Endothelial cell of umbilical vein (primary cell): ENCODE results near the gene NLRP8. TPM values are rescaled to one million over a fixed set of nuclear protein-coding genes. Genes with fewer than 3 reads are reported as not detected.
"Not testable (repeated sequence)": the region's sequence is repeated elsewhere in the genome, so short reads cannot be mapped to it uniquely, and the experiment has no call there.

ENCODE experiments used
- BruUV-seq: library from RNA; stranded (reverse); fragments of 400-500 nt; replicated peaks from 2 replicates; lab custom pipeline; 2021; lab: Mats Ljungman, UMichigan
- CTCF ChIA-PET: fragments of 300-600, 350-600 bp; sonication (Branson Sonifier 250); formaldehyde crosslinking; loops from one replicate; lab custom pipeline; 2021; ENCODE audit warnings: antibody characterized with exemption, inconsistent platforms; lab: Charles Lee
- POLR2A ChIA-PET: fragments of 300-600, 350-600 bp; sonication (Branson Sonifier 250); formaldehyde crosslinking; loops from one replicate; lab custom pipeline; 2021; ENCODE audit warnings: antibody characterized with exemption, inconsistent platforms; lab: Charles Lee
- DNase-seq: peaks from one replicate; pipeline ENCODE4 v3.0.0-alpha.2; 2011; ENCODE audit warnings: low read depth, low spot score
- FAIRE-seq: peaks from 2 replicates; lab custom pipeline; 2011; peaks lifted over from hg19 to GRCh38; lab: Jason Lieb, UNC
- H2AFZ ChIP-seq: 2 replicates; pipeline ENCODE4 v1.6.0; 2012; ENCODE audit warnings: low read depth, low read length, control low read depth, inconsistent platforms
- H3K27ac ChIP-seq: 2 replicates; pipeline ENCODE4 v1.5.1; 2011; ENCODE audit warnings: low read depth, mild to moderate bottlenecking, control low read depth, low read length, moderate library complexity; ENCODE audit not compliant: insufficient read depth
- H3K27me3 ChIP-seq, 2 experiments: 2 replicates each; pipeline versions ENCODE4 v1.6.0 to v1.6.1; 2011; ENCODE audit warnings: low read length in 2 of 2, mixed read lengths in 1 of 2; ENCODE audit not compliant: control insufficient read depth in 2 of 2, insufficient read depth in 2 of 2
- H3K36me3 ChIP-seq, 2 experiments: 2 replicates in 1 of 2; 3 replicates in 1 of 2; pipeline ENCODE4 v1.5.1; 2011; ENCODE audit warnings: low read length in 2 of 2, mild to moderate bottlenecking in 1 of 2, moderate library complexity in 1 of 2; ENCODE audit not compliant: control insufficient read depth in 2 of 2, insufficient read depth in 2 of 2; ENCODE audit errors: extremely low read depth in 1 of 2
- H3K4me1 ChIP-seq: 3 replicates; pipeline ENCODE4 v1.5.1; 2011; ENCODE audit warnings: mild to moderate bottlenecking, low read length; ENCODE audit not compliant: control insufficient read depth, insufficient read depth; ENCODE audit errors: extremely low read depth
- H3K4me2 ChIP-seq: 2 replicates; pipeline ENCODE4 v1.6.1; 2011; ENCODE audit warnings: low read length, control low read depth, mixed read lengths; ENCODE audit not compliant: insufficient read depth
- H3K4me3 ChIP-seq, 3 experiments: fragments of 200-600 bp in 1 of 3; sonication (generic), shearing (Covaris generic) in 1 of 3; replicated peaks in 1 of 3; 2 replicates each; pipeline ENCODE4 v1.5.1; 2011 to 2016; ENCODE audit warnings: control low read depth in 3 of 3, low read length in 3 of 3, mild to moderate bottlenecking in 2 of 3, inconsistent platforms in 1 of 3, low read depth in 1 of 3, moderate library complexity in 1 of 3; ENCODE audit not compliant: insufficient read depth in 1 of 3
- H3K79me2 ChIP-seq: 2 replicates; pipeline ENCODE4 v1.6.0; 2012; ENCODE audit warnings: low read length, inconsistent platforms; ENCODE audit not compliant: control insufficient read depth, insufficient read depth
- H3K9ac ChIP-seq: replicated peaks from 2 replicates; pipeline ENCODE3; 2011; ENCODE audit warnings: low read length, control low read depth; ENCODE audit not compliant: insufficient read depth; ENCODE audit errors: extremely low read depth
- H3K9me1 ChIP-seq: replicated peaks from 3 replicates; pipeline ENCODE4 v1.6.0; 2011; ENCODE audit warnings: mild to moderate bottlenecking, low read length; ENCODE audit not compliant: control insufficient read depth, insufficient read depth; ENCODE audit errors: extremely low read depth
- H3K9me3 ChIP-seq: replicated peaks from 2 replicates; pipeline ENCODE4 v1.5.1; 2012; ENCODE audit warnings: low read length, inconsistent platforms; ENCODE audit not compliant: control insufficient read depth, insufficient read depth
- H4K20me1 ChIP-seq: replicated peaks from 2 replicates; pipeline ENCODE3; 2011; ENCODE audit warnings: mild to moderate bottlenecking, low read length; ENCODE audit not compliant: control insufficient read depth, insufficient read depth; ENCODE audit errors: extremely low read depth
- CTCF ChIP-seq, 2 donors: IDR thresholded peaks; 1 replicate in 1 of 2; 2 replicates in 1 of 2; pipeline ENCODE4 v1.5.1; 2011; ENCODE audit warnings: low read length in 2 of 2, mild to moderate bottlenecking in 2 of 2, moderate library complexity in 2 of 2, control low read depth in 1 of 2, inconsistent platforms in 1 of 2, low read depth in 1 of 2; ENCODE audit not compliant: insufficient read depth in 1 of 2; ENCODE audit errors: extremely low read depth in 1 of 2
- EZH2 ChIP-seq: IDR thresholded peaks from 2 replicates; pipeline ENCODE4 v1.6.1; 2012; ENCODE audit warnings: borderline replicate concordance, low read depth, mild to moderate bottlenecking, moderate library complexity, low read length, inconsistent platforms; ENCODE audit not compliant: severe bottlenecking
- FOS ChIP-seq: IDR thresholded peaks from 2 replicates; pipeline ENCODE4 v1.6.1; 2011; ENCODE audit warnings: mild to moderate bottlenecking, low read length, moderate library complexity, borderline replicate concordance; ENCODE audit not compliant: insufficient read depth
- GATA2 ChIP-seq: IDR thresholded peaks from 2 replicates; pipeline ENCODE4 v1.7.0; 2011; ENCODE audit warnings: low read depth, mild to moderate bottlenecking, moderate library complexity, mixed read lengths, low read length; ENCODE audit not compliant: insufficient read length, insufficient read depth
- JUN ChIP-seq: IDR thresholded peaks from 2 replicates; pipeline ENCODE4 v1.6.1; 2011; ENCODE audit warnings: borderline replicate concordance, low read depth; ENCODE audit not compliant: insufficient read length, insufficient read depth
- MAX ChIP-seq: IDR thresholded peaks from 2 replicates; pipeline ENCODE4 v1.6.1; 2011; ENCODE audit not compliant: insufficient read depth, insufficient read length
- MYC ChIP-seq: IDR thresholded peaks from one replicate; pipeline ENCODE4 v1.6.1; 2011; ENCODE audit warnings: mild to moderate bottlenecking, low read depth, low read length
- POLR2A ChIP-seq: IDR thresholded peaks from 2 replicates; pipeline ENCODE4 v1.6.1; 2012; ENCODE audit warnings: low read depth, mild to moderate bottlenecking, control low read depth, low read length
- POLR2AphosphoS5 ChIP-seq: IDR thresholded peaks from 2 replicates; pipeline ENCODE4 v1.6.1; 2012; ENCODE audit warnings: low read depth, mild to moderate bottlenecking, control low read depth, low read length, moderate library complexity; ENCODE audit not compliant: insufficient read depth
- dilution Hi-C: fragments of 300-500 bp; cut with MboI; formaldehyde crosslinking; loops from one replicate; pipeline ENCODE4 v1.15.0; 2019; ENCODE audit warnings: low sequenced_read_pairs; ENCODE audit not compliant: extremely low pct_ligation_motif_present
- intact Hi-C: fragments of 100-400 bp; cut with micrococcal nuclease; formaldehyde crosslinking; loops from one replicate; pipeline ENCODE4 v1.10.0; 2022
- polyA plus RNA-seq, 4 experiments: library from polyadenylated mRNA; depleted of rRNA in 3 of 4; stranded (reverse) in 3 of 4; unstranded in 1 of 4; fragments of >200 nt; gene quantifications; 2 replicates each; pipeline versions ENCODE4 v1.2.1 to v1.2.3, GENCODE V29; 2011 to 2012; ENCODE audit warnings: missing spikeins in 1 of 4
- total RNA-seq: library from RNA; stranded (reverse); gene quantifications from 2 replicates; pipeline ENCODE4 v1.2.3, GENCODE V29; 2021

Gene NLRP8
- total and polyA plus RNA-seq, 2 donors (not counting 3 experiments of a cell fraction or from before 2014, with no cell fraction given), result not detected

GRCh38 chr19:55927991-55928390 is 19.6 kb upstream of the NLRP8 start:
- intact Hi-C loops, result no loop called here
- Histone ChIP-seq H3K27ac (no peak overlapping the region), H3K4me3 (no peak overlapping the region), H4K20me1 (no peaks in the 10 kb centered on the region), H3K9me3 (peaks cover 5% of the 10 kb centered on the region), H3K9me1 (no peaks in the 10 kb centered on the region), H3K36me3 (no peaks in the 10 kb centered on the region), H3K79me2 (no peaks in the 10 kb centered on the region), H3K9ac (no peak overlapping the region), H3K4me2 (no peak overlapping the region), H2AFZ (no peak overlapping the region), H3K4me1 (no peaks in the 10 kb centered on the region), H3K27me3 (no peaks in the 10 kb centered on the region)
- BruUV-seq, result no TSS peak
- FAIRE-seq (no peak), DNase-seq (no peak)
- ChIA-PET POLR2A (no interaction called here), CTCF (no interaction called here)
- dilution Hi-C loops, result no loop called here
- TF ChIP-seq POLR2AphosphoS5 (no peak), MAX (no peak), GATA2 (no peak), EZH2 (no peak), POLR2A (no peak), FOS (no peak), MYC (no peak), CTCF (IDR thresholded peaks at IDR 0.05; ENCODE audit: extremely low read depth in 1 of 2, insufficient read depth in 1 of 2, low read depth in 1 of 2, low read length in 2 of 2) (no peak), JUN (no peak)

- H3K9ac ChIP-seq, H4K20me1 ChIP-seq, H3K36me3 ChIP-seq, H3K4me3 ChIP-seq, CTCF ChIA-PET, intact Hi-C loops, POLR2A ChIA-PET, H3K27me3 ChIP-seq, dilution Hi-C loops, DNase-seq, H3K9me3 ChIP-seq, H2AFZ ChIP-seq, H3K9me1 ChIP-seq, H3K4me2 ChIP-seq, H3K4me1 ChIP-seq, H3K27ac ChIP-seq, H3K79me2 ChIP-seq, FAIRE-seq, BruUV-seq: not testable (repeated sequence)
Measured at GRCh38 chr19:55929258-55929657, 18.4 kb upstream of the NLRP8 start.
